ENCODE results near the gene TFR2.

Gene TFR2

DNA sequence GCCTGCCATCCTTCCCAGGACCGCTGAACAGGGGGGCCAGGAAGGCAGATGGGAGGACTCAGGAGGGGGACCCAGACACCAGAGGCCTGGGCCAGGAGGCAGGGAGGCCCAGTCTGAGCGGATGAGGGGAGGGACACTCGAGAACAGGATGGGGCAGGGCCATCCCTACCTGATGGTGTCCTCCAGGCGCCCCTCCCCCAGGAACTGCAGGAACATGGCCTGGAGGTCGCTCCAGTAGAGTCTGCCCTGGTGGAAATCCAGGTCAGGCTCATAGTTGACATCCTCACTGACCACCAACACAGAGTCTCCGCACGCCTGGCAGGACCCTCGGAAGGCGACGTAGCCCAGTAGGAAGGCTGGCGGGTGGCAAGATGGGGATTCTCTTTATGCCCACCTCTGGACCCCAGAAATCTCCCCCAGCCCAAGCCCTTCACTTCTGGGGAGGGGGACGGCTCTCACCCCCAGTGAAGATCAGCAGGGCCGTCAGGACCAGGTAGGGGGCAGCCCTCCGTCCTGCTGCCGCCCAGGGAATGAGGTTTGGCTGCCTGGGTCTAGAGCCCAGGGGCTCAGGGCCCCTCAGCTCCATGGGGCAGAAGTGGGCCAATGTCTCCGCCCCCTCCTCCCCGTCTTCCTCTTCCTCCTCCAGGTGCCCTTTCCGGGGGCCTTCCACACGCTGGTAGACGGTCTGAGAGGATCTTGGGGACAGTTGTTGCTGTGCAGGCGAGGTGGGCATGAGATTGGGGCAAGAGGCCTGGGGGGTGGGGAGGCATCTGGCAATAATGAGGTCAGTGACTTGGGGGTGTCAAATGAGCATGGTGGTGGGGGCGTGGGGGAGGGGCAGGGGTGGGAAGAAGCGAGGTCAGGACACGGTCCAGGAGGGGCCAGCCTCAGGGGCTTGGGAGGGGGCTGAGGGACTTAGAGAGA, 573 bp downstream of the TFR2 start:
- H3K27me3 ChIP-seq = no peaks in the 10 kb centered on the region
- no peak for TF ChIP-seq CTCF (IDR thresholded peaks at IDR 0.05; ENCODE audit: low read depth, low read length)
- DNase-seq = no peak
- no peaks in the 10 kb centered on the region for H3K4me1 ChIP-seq
- H3K9me3 ChIP-seq = no peaks in the 10 kb centered on the region
- H3K4me3 ChIP-seq (ENCODE audit: low read depth, low read length) = no peak overlapping the region
- H3K36me3 ChIP-seq = no peaks in the 10 kb centered on the region

- H3K4me3 ChIP-seq (ENCODE audit: low read depth, low read length) = no peak overlapping the region
- no peak for TF ChIP-seq CTCF (IDR thresholded peaks at IDR 0.05; ENCODE audit: low read depth, low read length)
Measured at GRCh38 chr7:100639995-100640516, 1.3 kb downstream of the TFR2 start.

DNA sequence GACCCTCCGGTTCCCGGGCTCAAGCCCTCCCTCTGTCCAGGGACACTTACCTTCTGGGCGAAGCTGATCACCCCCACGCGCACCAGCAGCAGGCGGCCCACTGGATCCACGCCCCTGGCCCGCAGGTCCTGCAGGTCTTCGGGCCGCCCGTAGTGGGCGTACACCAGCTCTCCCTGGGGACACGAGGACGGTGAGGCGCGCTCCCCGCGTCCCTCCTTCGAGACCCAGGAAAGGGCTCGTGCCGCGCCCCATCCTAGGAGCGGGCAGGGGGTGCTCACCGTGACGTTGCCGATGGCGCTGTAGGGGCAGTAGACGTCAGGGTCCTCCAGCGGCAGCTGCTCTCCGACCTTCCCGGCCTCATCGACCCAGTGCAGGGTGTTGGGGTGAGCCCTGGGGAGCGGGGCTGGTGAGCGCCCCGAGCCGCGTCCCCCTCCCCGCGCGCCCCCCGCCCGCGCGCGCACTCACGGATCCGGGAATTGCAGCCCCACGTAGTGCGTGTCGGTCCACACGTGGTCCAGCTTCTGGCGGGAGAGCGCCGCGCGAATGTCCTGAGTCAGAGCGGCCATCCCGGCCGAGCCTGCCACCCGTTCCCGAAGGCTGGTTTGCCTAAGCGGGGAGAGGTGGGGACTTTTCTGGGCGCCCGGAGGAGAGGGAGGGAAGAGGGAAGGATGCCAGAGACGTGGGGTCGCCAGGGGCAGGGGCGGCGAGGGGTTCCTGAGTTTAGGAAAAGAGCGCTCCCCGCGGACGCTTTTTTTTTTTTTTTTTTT, 8.2 kb downstream of the TFR2 start:
- DNase-seq = peak; percentile 70
- H3K27me3 ChIP-seq = no peaks in the 10 kb centered on the region
- TF ChIP-seq CTCF (IDR thresholded peaks at IDR 0.05; ENCODE audit: low read depth, low read length) = peak; percentile 29
- H3K4me3 ChIP-seq (ENCODE audit: low read depth, low read length) = peak overlapping the region; percentile 66
- H3K36me3 ChIP-seq = no peaks in the 10 kb centered on the region
- no peaks in the 10 kb centered on the region for H3K4me1 ChIP-seq
- no peaks in the 10 kb centered on the region for H3K9me3 ChIP-seq

More at GRCh38 chr7:100639995-100640516, 1.3 kb downstream of the TFR2 start:
- no peaks in the 10 kb centered on the region for H3K4me1 ChIP-seq
- H3K27me3 ChIP-seq = no peaks in the 10 kb centered on the region
- H3K36me3 ChIP-seq = no peaks in the 10 kb centered on the region
- no peak for DNase-seq
- H3K9me3 ChIP-seq = no peaks in the 10 kb centered on the region

DNA sequence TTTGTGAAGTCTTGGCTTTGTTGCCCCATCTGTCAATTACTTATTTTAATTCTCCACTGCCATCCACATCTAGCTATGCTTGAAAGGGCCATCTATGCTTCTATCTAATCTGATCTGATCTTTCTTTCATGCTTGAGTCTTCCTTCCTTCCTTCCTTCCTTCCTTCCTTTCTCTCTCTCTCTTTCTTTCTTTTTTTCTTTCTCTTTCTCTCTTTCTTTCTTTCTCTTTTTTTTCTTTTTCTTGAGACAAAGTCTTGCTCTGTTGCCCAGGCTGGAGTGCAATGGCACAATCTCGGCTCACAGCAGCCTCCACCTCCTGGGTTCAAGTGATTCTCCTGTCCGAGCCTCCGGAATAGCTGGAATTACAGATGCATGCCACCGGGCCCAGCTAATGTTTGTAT, 11.3 kb downstream of the TFR2 start:
- TF ChIP-seq CTCF (IDR thresholded peaks at IDR 0.05; ENCODE audit: low read depth, low read length) = no peak
- no peak for DNase-seq
- Histone ChIP-seq H3K4me3 (ENCODE audit: low read depth, low read length) (no peak overlapping the region), H3K9me3 (no peaks in the 10 kb centered on the region), H3K36me3 (no peaks in the 10 kb centered on the region), H3K4me1 (no peaks in the 10 kb centered on the region), H3K27me3 (no peaks in the 10 kb centered on the region)

GRCh38 chr7:100629117-100629716, 12.1 kb downstream of the TFR2 start:
- Histone ChIP-seq H3K4me3 (ENCODE audit: low read depth, low read length) (no peak overlapping the region), H3K27me3 (no peaks in the 10 kb centered on the region)
- peak; percentile 75 for DNase-seq

More at GRCh38 chr7:100629117-100629716, 12.1 kb downstream of the TFR2 start:
- peak; percentile 62 for TF ChIP-seq CTCF (IDR thresholded peaks at IDR 0.05; ENCODE audit: low read depth, low read length)
- H3K36me3 ChIP-seq = no peaks in the 10 kb centered on the region
- no peaks in the 10 kb centered on the region for H3K9me3 ChIP-seq
- H3K4me1 ChIP-seq = no peaks in the 10 kb centered on the region

Measured in BE2C (cell line).